Fibroblast of lung (primary cell): ENCODE measurements around the gene CTDSP1. TPM values are rescaled to one million over a fixed set of nuclear protein-coding genes. Genes with fewer than 3 reads are reported as not detected.

ENCODE experiments used
- DNase-seq, 2 donors: peaks; one replicate each; pipeline versions ENCODE4 v3.0.0 to v3.0.0-alpha.2; 2010; ENCODE audit warnings: low read depth in 2 of 2
- H2AFZ ChIP-seq: 2 replicates; pipeline ENCODE4 v1.5.1; 2012; ENCODE audit warnings: low read length, control low read depth, inconsistent platforms
- H3K27ac ChIP-seq: 2 replicates; pipeline ENCODE4 v1.5.1; 2011; ENCODE audit warnings: low read length, control low read depth; ENCODE audit not compliant: insufficient read depth
- H3K27me3 ChIP-seq: 2 replicates; pipeline ENCODE4 v1.5.1; 2011; ENCODE audit warnings: mild to moderate bottlenecking, low read length; ENCODE audit not compliant: control insufficient read depth, insufficient read depth
- H3K36me3 ChIP-seq: 2 replicates; pipeline ENCODE4 v1.5.1; 2011; ENCODE audit warnings: low read length; ENCODE audit not compliant: control insufficient read depth, insufficient read depth
- H3K4me1 ChIP-seq: 2 replicates; pipeline ENCODE4 v1.5.1; 2011; ENCODE audit warnings: low read length; ENCODE audit not compliant: control insufficient read depth, insufficient read depth; ENCODE audit errors: extremely low read depth
- H3K4me2 ChIP-seq: 2 replicates; pipeline ENCODE4 v1.5.1; 2011; ENCODE audit warnings: low read length, control low read depth; ENCODE audit not compliant: insufficient read depth; ENCODE audit errors: extremely low read depth
- H3K4me3 ChIP-seq, 4 experiments: fragments of 200-600 bp in 1 of 4; sonication (generic) in 1 of 4; replicated peaks in 1 of 4; 2 replicates each; pipeline ENCODE4 v1.5.1; 2011 to 2016; ENCODE audit warnings: low read length in 4 of 4, low read depth in 3 of 4, mild to moderate bottlenecking in 3 of 4, control low read depth in 2 of 4, inconsistent platforms in 1 of 4, mixed read lengths in 1 of 4; ENCODE audit not compliant: insufficient read depth in 1 of 4; ENCODE audit errors: control extremely low read depth in 1 of 4
- H3K79me2 ChIP-seq: 2 replicates; pipeline ENCODE4 v1.5.1; 2012; ENCODE audit warnings: mild to moderate bottlenecking, low read length, inconsistent platforms; ENCODE audit not compliant: control insufficient read depth, insufficient read depth
- H3K9ac ChIP-seq: 2 replicates; pipeline ENCODE4 v1.5.1; 2011; ENCODE audit warnings: mild to moderate bottlenecking, low read length, control low read depth; ENCODE audit not compliant: insufficient read depth
- H3K9me3 ChIP-seq: 2 replicates; pipeline ENCODE4 v1.5.1; 2012; ENCODE audit warnings: low read depth, low read length; ENCODE audit not compliant: control insufficient read depth, insufficient read depth
- H4K20me1 ChIP-seq: 2 replicates; pipeline ENCODE4 v1.5.1; 2011; ENCODE audit warnings: low read length; ENCODE audit not compliant: control insufficient read depth, insufficient read depth; ENCODE audit errors: extremely low read depth
- CTCF ChIP-seq, 2 donors: IDR thresholded peaks in 1 of 2; conservative IDR thresholded peaks in 1 of 2; 1 replicate in 1 of 2; 2 replicates in 1 of 2; pipeline ENCODE4 v1.5.1; 2011 to 2012; ENCODE audit warnings: low read length in 2 of 2, control low read depth in 1 of 2, inconsistent platforms in 1 of 2, low read depth in 1 of 2, mild to moderate bottlenecking in 1 of 2
- EZH2 ChIP-seq: IDR thresholded peaks from 2 replicates; pipeline ENCODE4 v1.5.1; 2012; ENCODE audit warnings: low read length, control low read depth, mild to moderate bottlenecking; ENCODE audit errors: missing control alignments
- polyA plus RNA-seq, 2 donors: library from polyadenylated mRNA; depleted of rRNA in 1 of 2; stranded (reverse) in 1 of 2; unstranded in 1 of 2; fragments of >200 nt; gene quantifications; 2 replicates each; pipeline ENCODE4 v1.2.1, GENCODE V29; 2011 to 2012; ENCODE audit warnings: missing spikeins in 1 of 2
- total RNA-seq: library from RNA; depleted of rRNA; stranded (reverse); fragments of >200 nt; gene quantifications from 2 replicates; pipeline ENCODE4 v1.2.1, GENCODE V29; 2014

The CTDSP1 gene
- total and polyA plus RNA-seq, 2 donors (not counting 1 experiment from before 2014, with no cell fraction given) = 45.4 to 69.6 TPM

DNA sequence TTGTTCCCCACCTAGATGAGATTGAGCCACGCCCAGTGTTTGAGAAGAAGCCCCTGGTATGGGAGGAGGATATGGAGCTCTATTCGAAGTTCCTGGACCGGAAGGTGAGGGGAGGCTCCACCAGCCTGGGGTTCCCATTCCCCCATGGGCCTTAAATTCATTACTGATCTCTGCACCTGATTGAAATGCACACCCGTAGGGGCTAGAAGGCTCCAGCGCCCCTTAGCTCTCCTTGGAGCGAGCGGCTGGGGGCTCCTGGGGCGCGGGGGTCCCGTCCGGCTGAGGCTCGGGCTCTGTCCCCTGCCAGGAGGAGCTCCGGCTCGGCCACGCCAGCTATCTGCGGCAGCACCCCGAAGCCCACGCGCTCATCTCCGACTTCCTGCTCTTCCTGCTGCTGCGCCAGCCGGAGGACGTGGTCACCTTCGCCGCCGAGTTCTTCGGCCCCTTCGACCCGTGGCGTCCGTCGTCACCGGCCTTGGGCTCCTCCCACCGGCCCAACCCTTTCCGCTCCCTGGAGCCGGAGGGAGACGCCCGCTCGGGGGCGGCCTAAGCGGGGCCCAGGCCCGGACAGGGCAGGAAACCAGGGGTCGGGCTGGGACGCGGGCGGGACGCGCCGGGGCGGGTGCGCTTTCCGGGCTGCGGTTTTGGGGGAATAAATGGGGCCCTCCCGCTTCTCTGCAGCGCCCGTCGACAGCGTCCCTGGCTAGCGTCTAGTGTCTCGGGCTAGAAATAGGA is 32.1 kb upstream of the CTDSP1 start:
- Histone ChIP-seq H3K27ac (no peak overlapping the region), H3K9ac (peak overlapping the region; percentile 58), H4K20me1 (no peaks in the 10 kb centered on the region), H3K79me2 (no peaks in the 10 kb centered on the region), H3K27me3 (no peaks in the 10 kb centered on the region), H3K4me3 (peak overlapping the region; percentile 39 to 63 (median 48)), H3K4me1 (no peaks in the 10 kb centered on the region), H2AFZ (peak overlapping the region; percentile 79), H3K4me2 (peak overlapping the region; percentile 63), H3K36me3 (no peaks in the 10 kb centered on the region), H3K9me3 (no peaks in the 10 kb centered on the region)
- DNase-seq = peak; percentile 68 to 78
- TF ChIP-seq CTCF (conservative IDR thresholded peaks at IDR 0.05 in 1 of 2, IDR thresholded peaks at IDR 0.05 in 1 of 2; ENCODE audit: low read depth in 1 of 2, low read length in 2 of 2) (peak in 1 of 2 donors; percentile 4), EZH2 (no peak)

DNA sequence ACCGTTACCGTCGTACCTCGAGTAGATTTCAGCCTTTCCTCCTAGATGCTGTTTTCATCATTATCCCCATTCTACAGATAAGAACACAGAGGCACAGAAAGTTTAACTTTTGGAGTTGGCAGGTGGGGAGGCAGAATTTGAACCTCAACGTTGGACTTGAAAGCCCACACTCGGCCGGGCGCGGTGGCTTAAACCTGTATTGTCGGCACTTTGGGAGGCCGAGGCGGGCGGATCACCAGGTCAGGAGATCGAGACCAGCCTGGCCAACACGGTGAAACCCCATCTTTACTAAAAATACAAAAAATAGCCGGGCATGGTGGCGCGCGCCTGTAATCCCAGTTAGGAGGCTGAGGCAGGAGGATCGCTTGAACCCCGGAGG is 31.5 kb upstream of the CTDSP1 start:
- H3K9ac ChIP-seq = peak overlapping the region; percentile 58

More for the DNA sequence above, 31.5 kb upstream of the CTDSP1 start:
- H2AFZ ChIP-seq = peak overlapping the region; percentile 57
- H3K36me3 ChIP-seq = no peaks in the 10 kb centered on the region
- no peak for TF ChIP-seq EZH2
- TF ChIP-seq CTCF (conservative IDR thresholded peaks at IDR 0.05 in 1 of 2, IDR thresholded peaks at IDR 0.05 in 1 of 2; ENCODE audit: low read depth in 1 of 2, low read length in 2 of 2) = no peak
- H3K4me2 ChIP-seq = no peak overlapping the region
- H3K27ac ChIP-seq = no peak overlapping the region
- no peaks in the 10 kb centered on the region for H3K9me3 ChIP-seq
- no peak for DNase-seq
- H3K27me3 ChIP-seq = no peaks in the 10 kb centered on the region
- no peaks in the 10 kb centered on the region for H3K79me2 ChIP-seq
- no peaks in the 10 kb centered on the region for H4K20me1 ChIP-seq
- no peaks in the 10 kb centered on the region for H3K4me1 ChIP-seq
- H3K4me3 ChIP-seq = peak overlapping the region; percentile 39 to 63 (median 48)
